Rectal smooth muscle tissue (tissue), 1 donor: ENCODE measurements around the gene APOA5.
"Not testable (repeated sequence)": the region's sequence is repeated elsewhere in the genome, so short reads cannot be mapped to it uniquely, and the experiment has no call there.

Source experiments
- H3K27ac ChIP-seq: one replicate; pipeline ENCODE4 v1.7.0; 2013; ENCODE audit warnings: low read depth, low read length, inconsistent platforms
- H3K27me3 ChIP-seq: one replicate; pipeline ENCODE4 v1.7.0; 2013; ENCODE audit warnings: low read length; ENCODE audit not compliant: control insufficient read depth, insufficient read depth
- H3K36me3 ChIP-seq: one replicate; pipeline ENCODE4 v1.7.0; 2013; ENCODE audit warnings: low read length; ENCODE audit not compliant: control insufficient read depth, insufficient read depth
- H3K4me1 ChIP-seq: one replicate; pipeline ENCODE4 v1.7.0; 2013; ENCODE audit warnings: low read length; ENCODE audit not compliant: control insufficient read depth, insufficient read depth
- H3K4me3 ChIP-seq: one replicate; pipeline ENCODE4 v1.7.0; 2013; ENCODE audit warnings: low read length
- H3K9ac ChIP-seq: one replicate; pipeline ENCODE4 v1.7.0; 2013; ENCODE audit warnings: low read length

APOA5 gene, protein sequence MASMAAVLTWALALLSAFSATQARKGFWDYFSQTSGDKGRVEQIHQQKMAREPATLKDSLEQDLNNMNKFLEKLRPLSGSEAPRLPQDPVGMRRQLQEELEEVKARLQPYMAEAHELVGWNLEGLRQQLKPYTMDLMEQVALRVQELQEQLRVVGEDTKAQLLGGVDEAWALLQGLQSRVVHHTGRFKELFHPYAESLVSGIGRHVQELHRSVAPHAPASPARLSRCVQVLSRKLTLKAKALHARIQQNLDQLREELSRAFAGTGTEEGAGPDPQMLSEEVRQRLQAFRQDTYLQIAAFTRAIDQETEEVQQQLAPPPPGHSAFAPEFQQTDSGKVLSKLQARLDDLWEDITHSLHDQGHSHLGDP

GRCh38 chr11:116791813-116792143 lies at the start of gene APOA5:
APOA5 (minus strand) TSS chr11:116791879; CDS start chr11:116791860, 19 bp downstream.
- H3K4me3 ChIP-seq = peak within 1 kb of the TSS; percentile 52
- H3K27ac ChIP-seq = no peak within 1 kb of the TSS
- no peaks in the 10 kb centered on the region for H3K36me3 ChIP-seq
- no peaks in the 10 kb centered on the region for H3K27me3 ChIP-seq
- H3K9ac ChIP-seq = no peak within 1 kb of the TSS
- peaks cover 7% of the 10 kb centered on the region for H3K4me1 ChIP-seq

GRCh38 chr11:116840746-116841296 lies 49.1 kb upstream of the APOA5 start:
- no peak overlapping the region for H3K27ac ChIP-seq
- no peaks in the 10 kb centered on the region for H3K4me1 ChIP-seq
- H3K9ac ChIP-seq = no peak overlapping the region

GRCh38 chr11:116840224-116840745 lies 48.6 kb upstream of the APOA5 start:
- Histone ChIP-seq H3K4me1 (peaks cover 1% of the 10 kb centered on the region), H3K27me3 (no peaks in the 10 kb centered on the region), H3K9ac (no peak overlapping the region), H3K4me3 (no peak overlapping the region), H3K36me3 (no peaks in the 10 kb centered on the region), H3K27ac (no peak overlapping the region)

More at GRCh38 chr11:116840746-116841296, 49.1 kb upstream of the APOA5 start:
- no peaks in the 10 kb centered on the region for H3K27me3 ChIP-seq
- no peak overlapping the region for H3K4me3 ChIP-seq
- no peaks in the 10 kb centered on the region for H3K36me3 ChIP-seq

GRCh38 chr11:116838321-116839084 lies 46.8 kb upstream of the APOA5 start:
- Histone ChIP-seq H3K27ac (no peak overlapping the region), H3K9ac (no peak overlapping the region), H3K36me3 (no peaks in the 10 kb centered on the region), H3K4me1 (peaks cover 3% of the 10 kb centered on the region), H3K27me3 (no peaks in the 10 kb centered on the region), H3K4me3 (no peak overlapping the region)

DNA sequence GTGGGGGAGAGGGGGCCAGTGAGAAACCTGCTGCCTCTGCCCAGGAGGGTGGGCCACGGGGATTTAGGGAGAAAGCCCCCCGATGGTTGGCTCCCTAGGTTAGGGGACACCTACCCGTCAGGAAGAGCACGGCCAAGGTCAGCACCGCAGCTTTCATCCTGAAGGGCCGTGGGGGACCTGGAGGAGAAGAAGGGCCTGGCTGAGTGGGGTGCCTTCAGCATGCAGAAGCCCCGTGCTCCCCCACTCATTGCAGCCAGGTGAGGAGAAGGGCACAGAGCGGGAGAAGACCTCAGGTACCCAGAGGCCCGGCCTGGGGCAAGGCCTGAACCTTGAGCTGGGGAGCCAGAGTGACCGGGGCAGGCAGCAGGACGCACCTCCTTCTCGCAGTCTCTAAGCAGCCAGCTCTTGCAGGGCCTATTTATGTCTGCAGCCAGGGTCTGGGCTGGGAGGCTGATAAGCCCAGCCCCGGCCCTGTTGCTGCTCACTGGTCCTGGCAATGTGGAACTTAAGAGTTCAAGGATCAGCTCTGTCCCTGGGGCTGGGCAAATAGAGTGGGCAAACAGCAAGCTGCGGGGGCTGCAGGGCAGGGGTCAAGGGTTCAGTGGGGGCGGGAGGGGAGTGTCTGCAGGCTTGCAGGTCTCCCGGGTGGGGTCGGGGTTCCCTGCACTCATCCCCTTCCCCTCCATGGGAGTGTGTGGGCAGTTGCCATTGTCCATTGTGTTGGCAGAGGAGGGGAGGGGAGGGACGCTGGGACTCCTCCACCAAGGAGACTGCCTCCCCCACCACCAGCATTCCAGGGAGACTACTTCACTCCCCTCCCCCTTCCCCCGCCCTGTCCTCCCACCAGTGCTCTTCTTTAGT lies 45.8 kb upstream of the APOA5 start, which contains the start of gene APOA1:
APOA1 (minus strand) TSS at position 392 of the 861 bp plus-strand sequence; CDS start at position 157, 235 bp downstream.
- no peaks in the 10 kb centered on the region for H3K27me3 ChIP-seq
- peaks cover 3% of the 10 kb centered on the region for H3K4me1 ChIP-seq
- H3K9ac ChIP-seq = no peak within 1 kb of the TSS
- H3K27ac ChIP-seq = no peak within 1 kb of the TSS
- no peak within 1 kb of the TSS for H3K4me3 ChIP-seq
- H3K36me3 ChIP-seq = no peaks in the 10 kb centered on the region

- peaks cover 3% of the 10 kb centered on the region for H3K4me1 ChIP-seq
- H3K4me3 ChIP-seq = no peak overlapping the region
- no peaks in the 10 kb centered on the region for H3K36me3 ChIP-seq
- no peak overlapping the region for H3K27ac ChIP-seq
- H3K27me3 ChIP-seq = no peaks in the 10 kb centered on the region
- H3K9ac ChIP-seq = no peak overlapping the region
These were observed 44.9 kb upstream of the APOA5 start for GRCh38 chr11:116836632-116836991.

DNA sequence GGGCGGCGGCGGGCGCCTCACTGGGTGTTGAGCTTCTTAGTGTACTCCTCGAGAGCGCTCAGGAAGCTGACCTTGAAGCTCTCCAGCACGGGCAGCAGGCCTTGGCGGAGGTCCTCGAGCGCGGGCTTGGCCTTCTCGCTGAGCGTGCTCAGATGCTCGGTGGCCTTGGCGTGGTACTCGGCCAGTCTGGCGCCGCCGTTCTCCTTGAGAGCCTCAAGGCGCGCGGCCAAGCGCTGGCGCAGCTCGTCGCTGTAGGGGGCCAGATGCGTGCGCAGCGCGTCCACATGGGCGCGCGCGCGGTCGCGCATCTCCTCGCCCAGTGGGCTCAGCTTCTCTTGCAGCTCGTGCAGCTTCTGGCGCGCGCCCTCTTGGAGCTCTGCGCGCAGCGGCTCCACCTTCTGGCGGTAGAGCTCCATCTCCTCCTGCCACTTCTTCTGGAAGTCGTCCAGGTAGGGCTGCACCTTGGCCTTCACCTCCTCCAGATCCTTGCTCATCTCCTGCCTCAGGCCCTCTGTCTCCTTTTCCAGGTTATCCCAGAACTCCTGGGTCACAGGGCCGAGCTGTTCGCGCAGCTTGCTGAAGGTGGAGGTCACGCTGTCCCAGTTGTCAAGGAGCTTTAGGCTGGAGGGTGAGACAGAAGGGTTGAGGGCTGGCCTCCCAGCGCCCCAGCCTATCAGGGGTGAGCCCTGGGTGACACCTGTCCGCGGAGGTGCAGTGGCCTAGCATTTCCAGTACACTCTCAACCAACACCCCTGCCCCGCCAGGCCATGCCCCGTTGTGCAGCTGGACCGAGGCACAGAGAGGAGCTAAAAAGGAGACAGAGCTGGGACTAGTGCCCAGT lies 44.3 kb upstream of the APOA5 start:
- H3K9ac ChIP-seq = no peak overlapping the region
- H3K36me3 ChIP-seq = no peaks in the 10 kb centered on the region
- H3K4me1 ChIP-seq = peaks cover 3% of the 10 kb centered on the region
- H3K27ac ChIP-seq = peak overlapping the region; percentile 70
- no peaks in the 10 kb centered on the region for H3K27me3 ChIP-seq
- H3K4me3 ChIP-seq = peak overlapping the region; percentile 50

GRCh38 chr11:116835042-116835772 lies 43.5 kb upstream of the APOA5 start:
- Histone ChIP-seq H3K27ac (peak overlapping the region; percentile 70), H3K4me3 (peak overlapping the region; percentile 50), H3K4me1 (peaks cover 3% of the 10 kb centered on the region), H3K9ac (no peak overlapping the region), H3K36me3 (no peaks in the 10 kb centered on the region), H3K27me3 (no peaks in the 10 kb centered on the region)

GRCh38 chr11:116834535-116835041 lies 42.9 kb upstream of the APOA5 start:
- H3K36me3 ChIP-seq, H3K4me3 ChIP-seq, H3K27me3 ChIP-seq, H3K9ac ChIP-seq, H3K4me1 ChIP-seq, H3K27ac ChIP-seq: not testable (repeated sequence)

GRCh38 chr11:116833816-116834534 lies 42.3 kb upstream of the APOA5 start:
- Histone ChIP-seq H3K27me3 (no peaks in the 10 kb centered on the region), H3K27ac (no peak overlapping the region), H3K4me1 (peaks cover 3% of the 10 kb centered on the region), H3K4me3 (no peak overlapping the region), H3K36me3 (no peaks in the 10 kb centered on the region), H3K9ac (no peak overlapping the region)
